Hematopoietic multipotent progenitor cell treated with erythropoietin and hydrocortisone succinate and interleukin-3 and kit ligand, for 17 days (in vitro differentiated cells): ENCODE results near the gene CORO2B.
"Not testable (repeated sequence)": the region's sequence is repeated elsewhere in the genome, so short reads cannot be mapped to it uniquely, and the experiment has no call there.

Experiments
- DNase-seq: peaks from one replicate; pipeline ENCODE4 v3.0.0-alpha.2; 2015; ENCODE audit warnings: low spot score

CORO2B gene

DNA sequence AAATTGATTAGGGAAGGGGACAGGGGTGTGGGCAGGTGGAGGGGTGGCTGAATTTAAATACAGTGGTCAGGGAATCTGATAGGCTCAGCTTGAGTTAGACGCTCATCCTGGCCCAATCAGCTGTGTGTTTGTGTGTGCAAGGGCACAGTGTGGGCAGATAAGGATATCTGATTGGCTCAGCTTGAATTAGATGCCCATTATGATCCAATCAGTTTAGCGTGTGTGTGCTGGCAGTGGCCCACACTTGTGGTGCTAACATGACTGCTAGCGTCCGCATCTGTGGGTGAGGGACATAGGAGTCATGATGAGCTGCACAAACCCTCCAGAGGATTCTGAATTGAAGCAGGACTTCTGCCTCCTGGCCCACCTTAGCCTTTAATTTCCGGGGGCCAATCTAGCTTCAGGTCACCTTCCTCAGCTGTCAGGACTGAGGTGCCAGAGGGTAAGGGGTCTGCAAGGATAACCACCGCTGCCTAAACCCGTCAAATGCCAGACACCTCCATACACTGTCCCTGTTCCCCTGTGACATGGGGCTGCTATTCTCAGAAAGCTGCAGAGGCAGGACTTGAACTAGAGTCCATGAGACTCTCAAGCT is 97.3 kb downstream of the CORO2B start:
- DNase-seq: no peak

GRCh38 chr15:68676926-68677325 is 98.1 kb downstream of the CORO2B start:
- DNase-seq: no peak

DNA sequence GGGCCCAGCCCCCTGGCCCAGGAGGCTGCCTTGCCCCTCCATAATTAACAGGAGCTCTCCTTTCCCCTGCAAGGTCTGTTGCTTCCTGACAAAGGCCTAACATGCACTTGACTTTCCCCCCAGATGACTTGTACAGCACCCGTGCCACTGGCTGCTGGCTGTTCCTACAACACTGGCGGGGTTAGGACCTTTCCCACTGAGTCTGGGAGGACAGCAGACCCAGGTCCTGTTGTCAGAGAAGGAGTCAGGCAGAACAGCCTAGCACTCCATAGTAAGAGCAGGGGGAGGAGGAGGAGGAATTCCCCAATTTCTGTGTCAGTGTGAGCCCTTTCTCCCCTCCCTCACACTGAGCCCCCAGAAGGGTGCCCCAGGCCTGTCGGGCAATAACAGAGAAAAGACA is 99.2 kb downstream of the CORO2B start:
- no peak for DNase-seq

DNA sequence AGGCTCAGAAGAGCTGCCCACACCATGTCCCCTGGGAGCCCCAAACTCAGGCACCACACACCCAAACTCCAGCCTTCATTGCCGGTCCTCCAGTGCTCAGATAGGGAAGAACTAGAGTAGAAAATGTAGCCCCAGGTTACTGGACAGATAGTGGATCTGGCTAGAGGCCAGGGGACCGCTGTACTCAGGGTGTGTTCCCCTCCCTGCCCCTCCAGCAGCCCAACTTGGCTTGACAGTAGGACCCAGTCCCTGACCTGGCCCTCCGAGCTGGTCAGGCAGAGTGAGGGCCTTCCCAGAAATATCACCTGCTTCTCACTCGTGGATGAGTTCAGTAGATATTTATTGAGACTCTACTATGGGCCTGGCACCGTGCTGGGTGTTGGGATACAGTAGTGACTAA is 100.0 kb downstream of the CORO2B start:
- no peak for DNase-seq

- no peak for DNase-seq
Observed at GRCh38 chr15:68679161-68679560, 100.4 kb downstream of the CORO2B start.

- DNase-seq: no peak
Observed at GRCh38 chr15:68679961-68680371, 101.2 kb downstream of the CORO2B start.

DNA sequence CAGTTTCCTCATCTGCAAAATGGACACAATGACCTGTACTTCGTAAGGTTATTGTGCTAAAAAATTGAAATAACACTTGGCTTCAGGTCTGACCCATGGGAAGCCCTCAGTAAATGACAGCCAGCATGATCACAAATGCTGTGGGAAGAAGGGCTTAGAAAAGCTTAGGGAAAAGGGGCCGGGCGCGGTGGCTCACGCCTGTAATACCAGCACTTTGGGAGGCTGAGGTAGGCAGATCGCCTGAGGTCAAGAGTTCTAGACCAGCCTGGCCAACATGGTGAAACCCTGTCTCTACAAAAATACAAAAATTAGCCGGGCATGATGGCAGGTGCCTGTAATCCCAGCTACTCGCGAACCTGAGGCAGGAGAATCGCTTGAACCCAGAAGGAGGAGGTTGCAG is 102.0 kb downstream of the CORO2B start:
- not testable (repeated sequence) for DNase-seq

- no peak for DNase-seq
Observed at GRCh38 chr15:68681836-68682235, 103.0 kb downstream of the CORO2B start.

DNA sequence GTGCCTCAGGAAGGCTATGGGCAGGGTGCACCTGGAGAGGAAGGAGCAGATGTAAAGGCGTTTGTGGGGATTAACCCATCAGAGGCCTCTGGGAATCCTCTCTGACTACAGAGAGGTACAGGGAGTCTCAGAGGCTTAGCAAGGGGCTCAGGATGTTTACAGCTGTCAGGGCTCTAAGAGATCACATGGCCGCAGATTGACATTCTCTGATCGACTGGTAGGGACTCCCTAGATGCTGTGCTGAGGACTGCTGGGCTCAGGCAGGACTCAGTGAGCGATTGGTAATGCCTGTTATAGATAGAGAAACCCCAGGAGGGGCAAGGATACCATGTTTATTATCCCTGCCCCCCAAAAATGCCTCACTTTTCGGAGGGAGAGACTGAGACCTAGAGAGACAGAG is 103.5 kb downstream of the CORO2B start:
- DNase-seq: no peak

- DNase-seq: no peak
Observed at GRCh38 chr15:68683026-68683425, 104.2 kb downstream of the CORO2B start.

GRCh38 chr15:68683551-68683950 is 104.8 kb downstream of the CORO2B start:
- DNase-seq: no peak

DNA sequence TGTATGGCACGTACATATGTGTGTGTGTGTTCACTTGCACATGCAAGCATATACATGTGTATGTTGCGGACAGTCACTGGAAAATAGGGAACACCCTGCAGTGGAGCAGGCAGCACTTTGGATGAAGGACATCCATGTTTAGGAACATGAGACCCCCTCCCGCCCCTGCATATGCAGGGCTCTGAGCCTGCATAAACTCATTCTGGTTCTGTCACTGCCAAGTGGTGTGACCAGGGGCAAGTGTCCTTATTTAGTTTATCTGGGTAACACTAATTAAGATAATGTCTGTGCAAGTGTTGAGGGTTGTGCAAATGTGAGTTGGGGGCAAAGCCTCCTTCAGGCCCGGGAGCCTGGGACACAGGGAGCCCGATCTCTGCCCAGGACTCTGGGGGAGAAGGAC is 105.7 kb downstream of the CORO2B start:
- no peak for DNase-seq

GRCh38 chr15:68687136-68687735 is 108.4 kb downstream of the CORO2B start:
- DNase-seq: no peak

DNA sequence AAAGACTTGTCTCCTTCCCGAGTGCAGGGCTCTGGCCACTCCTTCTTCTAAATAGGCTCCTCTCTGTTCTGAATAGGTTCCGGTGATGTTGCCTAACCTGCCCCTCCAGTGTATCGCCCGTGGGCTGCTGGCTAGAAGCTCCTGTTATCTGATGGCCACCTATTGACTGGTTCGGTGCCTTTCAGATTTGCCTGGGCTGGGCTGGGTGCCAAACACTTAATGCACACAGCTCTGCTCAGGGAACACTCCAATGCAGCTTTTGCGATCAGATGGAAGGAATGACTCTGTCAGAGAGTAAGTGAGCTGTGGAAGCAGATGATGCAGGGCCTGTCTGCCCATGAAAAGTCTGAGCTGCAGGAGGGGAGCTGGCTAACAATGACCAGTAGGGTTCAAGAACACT is 112.9 kb downstream of the CORO2B start:
- DNase-seq: no peak

- DNase-seq: no peak
Observed at GRCh38 chr15:68693071-68693470, 114.3 kb downstream of the CORO2B start.

- no peak for DNase-seq
Observed at GRCh38 chr15:68694111-68694510, 115.3 kb downstream of the CORO2B start.

- DNase-seq: no peak
Observed at GRCh38 chr15:68695061-68695595, 116.3 kb downstream of the CORO2B start.

DNA sequence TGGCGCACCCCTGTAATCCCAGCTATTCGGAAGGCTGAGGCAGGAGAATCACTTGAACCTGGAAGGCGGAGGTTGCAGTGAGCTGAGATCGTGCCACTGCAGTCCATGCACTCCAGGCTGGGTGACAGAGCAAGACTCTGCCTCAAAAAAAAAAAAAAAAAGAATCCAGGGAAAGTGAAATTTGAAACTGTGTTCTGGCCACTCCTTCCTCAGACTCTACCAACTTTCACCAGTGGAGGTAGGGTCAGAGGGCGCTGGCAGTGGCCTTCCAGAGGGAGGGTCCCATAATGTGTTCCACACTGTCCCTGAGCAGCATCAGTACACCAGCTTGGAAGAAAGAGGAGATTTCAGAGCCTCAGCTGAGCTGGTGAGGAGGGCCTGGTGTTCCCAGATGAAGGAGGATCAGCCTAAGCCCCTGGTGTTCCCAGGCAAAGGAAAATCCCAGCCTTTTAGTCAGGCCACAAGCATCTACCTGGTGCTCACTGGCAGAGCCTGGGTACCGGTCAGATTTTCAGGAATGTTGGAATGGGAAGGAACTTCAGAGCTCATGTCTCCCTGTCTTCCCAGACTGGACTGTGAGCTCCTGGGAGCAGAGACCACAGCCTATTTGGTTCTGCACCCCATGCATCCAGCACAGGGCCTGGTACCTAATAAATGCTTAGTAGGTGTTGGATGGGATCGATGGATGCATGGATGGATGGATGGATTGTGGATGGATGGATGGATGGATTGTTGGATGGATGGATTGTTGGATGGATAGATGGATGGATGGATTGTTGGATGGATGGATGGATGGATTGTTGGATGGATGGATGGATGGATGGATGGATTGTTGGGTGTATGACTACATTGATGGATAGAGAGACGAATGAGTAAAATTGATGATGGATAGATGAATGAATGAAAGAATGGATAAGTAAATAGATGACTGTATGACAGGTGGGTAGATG is 117.9 kb downstream of the CORO2B start:
- no peak for DNase-seq

GRCh38 chr15:68697711-68698690 is 119.2 kb downstream of the CORO2B start:
- no peak for DNase-seq

GRCh38 chr15:68698708-68699107 is 119.9 kb downstream of the CORO2B start:
- DNase-seq: no peak

DNA sequence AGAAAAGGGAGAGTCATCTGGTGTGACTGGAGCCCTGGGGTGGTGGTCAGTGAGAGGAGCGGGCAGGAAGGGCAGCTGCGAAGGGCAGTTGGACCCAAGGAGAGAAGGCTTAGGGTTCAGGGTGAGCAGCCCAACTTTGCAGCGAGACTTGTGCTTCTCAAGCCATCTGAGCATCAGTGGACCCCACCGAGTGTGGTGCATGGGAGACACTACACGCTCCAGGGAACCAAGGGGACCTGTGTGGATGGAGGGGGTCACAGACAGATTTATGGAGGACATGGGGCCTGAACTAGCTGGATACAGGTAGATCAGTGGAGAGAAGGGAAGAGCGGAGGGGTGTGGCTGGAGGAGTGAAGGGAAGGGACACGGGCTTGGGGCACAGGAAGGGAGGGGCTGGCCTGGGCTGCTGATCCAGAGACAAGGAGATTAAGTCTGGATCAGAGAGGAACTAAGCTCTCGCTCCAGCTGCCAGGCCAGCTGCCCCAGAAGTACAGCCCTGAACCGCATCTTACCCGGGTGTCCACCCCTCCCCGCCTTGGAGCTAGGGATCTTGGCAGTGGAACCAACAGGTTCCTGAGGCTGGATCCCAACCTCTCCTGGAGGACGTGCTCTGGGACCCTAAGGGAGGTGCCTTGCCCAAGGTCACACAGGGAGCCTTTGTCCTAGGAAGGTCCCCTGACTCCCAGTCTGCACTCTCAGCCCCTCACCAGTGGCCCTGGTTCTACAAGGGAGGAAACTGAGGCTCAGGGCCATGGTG is 120.5 kb downstream of the CORO2B start:
- DNase-seq: no peak
